H9 (cell line): ENCODE data around the gene KRT84. TPM values are rescaled to one million over a fixed set of nuclear protein-coding genes. Genes with fewer than 3 reads are reported as not detected.

ENCODE experiments used
- DNase-seq: peaks from one replicate; pipeline ENCODE4 v3.0.0-alpha.2; 2017
- H2AFZ ChIP-seq: one replicate; pipeline ENCODE4 v1.6.1; 2013; ENCODE audit warnings: mild to moderate bottlenecking, low read length, control low read depth, moderate library complexity
- H2AK5ac ChIP-seq: 2 replicates; pipeline ENCODE4 v1.6.1; 2013; ENCODE audit warnings: low read length, control low read depth, mixed read lengths; ENCODE audit not compliant: insufficient read length
- H2BK120ac ChIP-seq: one replicate; pipeline ENCODE4 v1.6.1; 2013; ENCODE audit warnings: low read depth, mild to moderate bottlenecking, low read length, control low read depth, inconsistent platforms; ENCODE audit not compliant: poor library complexity, severe bottlenecking
- H2BK12ac ChIP-seq: 2 replicates; pipeline ENCODE4 v1.6.1; 2013; ENCODE audit warnings: low read length, control low read depth, mixed read lengths, low read depth; ENCODE audit not compliant: insufficient read length
- H2BK15ac ChIP-seq: 2 replicates; pipeline ENCODE4 v1.6.1; 2013; ENCODE audit warnings: low read depth, low read length, control low read depth
- H2BK20ac ChIP-seq: one replicate; pipeline ENCODE4 v1.6.1; 2013; ENCODE audit warnings: low read depth, mild to moderate bottlenecking, low read length, control low read depth, inconsistent platforms; ENCODE audit not compliant: poor library complexity, severe bottlenecking
- H2BK5ac ChIP-seq: 2 replicates; pipeline ENCODE4 v1.6.1; 2013; ENCODE audit warnings: low read length, control low read depth, mixed read lengths; ENCODE audit not compliant: insufficient read length
- H3K14ac ChIP-seq: 2 replicates; pipeline ENCODE4 v1.6.1; 2013; ENCODE audit warnings: low read length, control low read depth; ENCODE audit not compliant: insufficient read depth
- H3K18ac ChIP-seq: 2 replicates; pipeline ENCODE4 v1.6.1; 2013; ENCODE audit warnings: low read depth, mild to moderate bottlenecking, mixed read lengths, low read length, control low read depth; ENCODE audit not compliant: insufficient read length
- H3K23ac ChIP-seq: 2 replicates; pipeline ENCODE4 v1.6.1; 2013; ENCODE audit warnings: low read length, control low read depth, mixed read lengths, low read depth; ENCODE audit not compliant: insufficient read length
- H3K23me2 ChIP-seq: 2 replicates; pipeline ENCODE4 v1.6.1; 2013; ENCODE audit warnings: low read depth, mild to moderate bottlenecking, mixed read lengths, low read length, control low read depth; ENCODE audit not compliant: insufficient read length, poor library complexity, severe bottlenecking
- H3K27ac ChIP-seq: 2 replicates; pipeline ENCODE4 v1.5.1; 2013; ENCODE audit warnings: low read length, control low read depth, mixed read lengths, low read depth; ENCODE audit not compliant: insufficient read length
- H3K27me3 ChIP-seq: 2 replicates; pipeline ENCODE4 v1.6.1; 2013; ENCODE audit warnings: low read length, control low read depth, inconsistent platforms; ENCODE audit not compliant: insufficient read depth
- H3K4ac ChIP-seq: 2 replicates; pipeline ENCODE4 v1.6.1; 2013; ENCODE audit warnings: low read depth, mild to moderate bottlenecking, control low read depth, inconsistent platforms, low read length, moderate library complexity
- H3K4me1 ChIP-seq: 2 replicates; pipeline ENCODE4 v1.6.1; 2013; ENCODE audit warnings: low read length, control low read depth, inconsistent platforms; ENCODE audit not compliant: insufficient read depth
- H3K4me2 ChIP-seq: 2 replicates; pipeline ENCODE4 v1.6.1; 2013; ENCODE audit warnings: low read length, control low read depth, mixed read lengths; ENCODE audit not compliant: insufficient read length, insufficient read depth
- H3K56ac ChIP-seq: 2 replicates; pipeline ENCODE4 v1.6.1; 2013; ENCODE audit warnings: low read depth, mild to moderate bottlenecking, mixed read lengths, low read length, control low read depth; ENCODE audit not compliant: insufficient read length
- H3K79me1 ChIP-seq: 2 replicates; pipeline ENCODE4 v1.6.1; 2013; ENCODE audit warnings: low read depth, mild to moderate bottlenecking, moderate library complexity, low read length, control low read depth, inconsistent platforms; ENCODE audit not compliant: insufficient read depth, poor library complexity, severe bottlenecking
- H3K79me2 ChIP-seq: 2 replicates; pipeline ENCODE4 v1.6.1; 2013; ENCODE audit warnings: low read length, control low read depth, inconsistent platforms; ENCODE audit not compliant: insufficient read depth
- H3K9ac ChIP-seq: 2 replicates; pipeline ENCODE4 v1.6.1; 2013; ENCODE audit warnings: low read length, control low read depth, mixed read lengths; ENCODE audit not compliant: insufficient read length; ENCODE audit errors: extremely low read depth
- H3K9me3 ChIP-seq: one replicate; pipeline ENCODE4 v1.6.1; 2013; ENCODE audit warnings: low read depth, low read length, inconsistent platforms; ENCODE audit not compliant: control insufficient read depth
- H3T11ph ChIP-seq: one replicate; pipeline ENCODE4 v1.6.1; 2013; ENCODE audit warnings: mild to moderate bottlenecking, low read length, control low read depth, inconsistent platforms
- H4K20me1 ChIP-seq: one replicate; pipeline ENCODE4 v1.6.1; 2013; ENCODE audit not compliant: control insufficient read depth, insufficient read length, insufficient read depth
- H4K5ac ChIP-seq: 2 replicates; pipeline ENCODE4 v1.6.1; 2013; ENCODE audit warnings: low read depth, mild to moderate bottlenecking, mixed read lengths, low read length, control low read depth; ENCODE audit not compliant: insufficient read length
- H4K8ac ChIP-seq: replicated peaks from 2 replicates; pipeline ENCODE4 v1.6.1; 2013; ENCODE audit warnings: low read length, control low read depth, mixed read lengths, low read depth; ENCODE audit not compliant: insufficient read length
- H4K91ac ChIP-seq: 2 replicates; pipeline ENCODE4 v1.6.1; 2013; ENCODE audit warnings: low read depth, mild to moderate bottlenecking, moderate library complexity, mixed read lengths, low read length, control low read depth; ENCODE audit not compliant: insufficient read length
- H3K27ac Mint-ChIP-seq, 3 experiments: 2 replicates in 2 of 3; 3 replicates in 1 of 3; pipeline ENCODE4 v1.8.0; 2020 to 2021; ENCODE audit warnings: mixed read lengths in 3 of 3, mild to moderate bottlenecking in 1 of 3, moderate library complexity in 1 of 3
- H3K27me3 Mint-ChIP-seq: 2 replicates; pipeline ENCODE4 v1.8.0; 2021; ENCODE audit warnings: low read depth, mild to moderate bottlenecking, moderate library complexity, mixed read lengths
- H3K36me3 Mint-ChIP-seq, 3 experiments: 2 replicates in 2 of 3; 3 replicates in 1 of 3; pipeline ENCODE4 v1.8.0; 2020 to 2021; ENCODE audit warnings: low read depth in 3 of 3, mixed read lengths in 3 of 3; ENCODE audit not compliant: insufficient read depth in 1 of 3
- H3K4me1 Mint-ChIP-seq, 2 experiments: 2 replicates each; pipeline ENCODE4 v1.8.0; 2020; ENCODE audit warnings: mixed read lengths in 2 of 2
- H3K4me3 Mint-ChIP-seq, 2 experiments: 2 replicates in 1 of 2; 3 replicates in 1 of 2; pipeline ENCODE4 v1.8.0; 2020 to 2021; ENCODE audit warnings: mild to moderate bottlenecking in 2 of 2, mixed read lengths in 2 of 2, moderate library complexity in 1 of 2
- H3K9me3 Mint-ChIP-seq, 2 experiments: 2 replicates in 1 of 2; 3 replicates in 1 of 2; pipeline ENCODE4 v1.8.0; 2020; ENCODE audit warnings: mild to moderate bottlenecking in 2 of 2, mixed read lengths in 2 of 2, moderate library complexity in 1 of 2
- WGBS: extraction: QIAGEN DNeasy Blood & Tissue Kit; methylation state at CpG from one replicate; pipeline ENCODE4 v1.1.7; 2013; ENCODE audit warnings: missing lambda C conversion rate, low lambda C conversion rate, mixed read lengths; ENCODE audit not compliant: insufficient read length; ENCODE audit errors: extremely low coverage; 5-methylcytosine and 5-hydroxymethylcytosine counted together
- total RNA-seq: library from RNA; stranded (reverse); gene quantifications from 2 replicates; pipeline ENCODE4 v1.2.1, GENCODE V29; 2021
- TF ChIP-seq, protein P1 (sequence below): fragments of 200-600 bp; sonication (generic); conservative IDR thresholded peaks from 3 replicates; pipeline ENCODE4 v1.8.0; 2021; ENCODE audit warnings: antibody characterized with exemption, mild to moderate bottlenecking

The KRT84 gene
- total RNA-seq, 1 experiment from 2014 or later: not detected

DNA sequence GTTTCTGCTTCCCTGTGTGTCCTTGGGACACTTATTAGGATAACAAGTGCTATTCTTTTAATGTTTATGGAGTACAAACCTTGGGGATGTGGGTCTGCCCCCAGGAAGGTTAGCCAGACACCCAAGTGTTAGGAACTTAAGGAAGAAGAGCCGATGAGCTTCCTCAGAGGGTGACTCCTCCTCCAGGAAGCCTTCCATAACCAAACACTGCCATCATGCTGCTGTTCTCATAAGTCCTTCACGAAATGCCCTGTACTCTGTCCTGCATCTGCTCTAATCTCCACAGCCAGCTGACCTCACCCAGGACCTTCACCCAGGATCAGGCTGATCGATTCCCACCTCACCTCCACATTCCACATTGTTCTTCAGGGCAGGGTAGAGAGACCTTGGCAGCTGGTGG lies 16.9 kb downstream of the KRT84 start:
- Histone ChIP-seq H4K8ac (no peak overlapping the region), H3K4me1 (no peaks in the 10 kb centered on the region), H3K4ac (no peak overlapping the region), H3K9me3 (no peaks in the 10 kb centered on the region), H2BK5ac (no peak overlapping the region), H3K9ac (no peak overlapping the region), H3K27me3 (no peaks in the 10 kb centered on the region), H2AFZ (no peak overlapping the region), H2BK20ac (no peak overlapping the region), H3K79me2 (no peaks in the 10 kb centered on the region), H4K5ac (no peak overlapping the region), H3K14ac (no peak overlapping the region), H3K23me2 (no peaks in the 10 kb centered on the region), H3K18ac (no peak overlapping the region), H2BK15ac (no peak overlapping the region), H3K56ac (no peak overlapping the region), H2BK12ac (no peak overlapping the region), H3K27ac (no peak overlapping the region), H3T11ph (no peak overlapping the region), H4K91ac (no peak overlapping the region), H2AK5ac (no peak overlapping the region), H3K23ac (no peak overlapping the region), H2BK120ac (no peak overlapping the region), H3K4me2 (no peak overlapping the region), H3K79me1 (no peaks in the 10 kb centered on the region), H4K20me1 (no peaks in the 10 kb centered on the region)
- TF ChIP-seq, protein P1, sequence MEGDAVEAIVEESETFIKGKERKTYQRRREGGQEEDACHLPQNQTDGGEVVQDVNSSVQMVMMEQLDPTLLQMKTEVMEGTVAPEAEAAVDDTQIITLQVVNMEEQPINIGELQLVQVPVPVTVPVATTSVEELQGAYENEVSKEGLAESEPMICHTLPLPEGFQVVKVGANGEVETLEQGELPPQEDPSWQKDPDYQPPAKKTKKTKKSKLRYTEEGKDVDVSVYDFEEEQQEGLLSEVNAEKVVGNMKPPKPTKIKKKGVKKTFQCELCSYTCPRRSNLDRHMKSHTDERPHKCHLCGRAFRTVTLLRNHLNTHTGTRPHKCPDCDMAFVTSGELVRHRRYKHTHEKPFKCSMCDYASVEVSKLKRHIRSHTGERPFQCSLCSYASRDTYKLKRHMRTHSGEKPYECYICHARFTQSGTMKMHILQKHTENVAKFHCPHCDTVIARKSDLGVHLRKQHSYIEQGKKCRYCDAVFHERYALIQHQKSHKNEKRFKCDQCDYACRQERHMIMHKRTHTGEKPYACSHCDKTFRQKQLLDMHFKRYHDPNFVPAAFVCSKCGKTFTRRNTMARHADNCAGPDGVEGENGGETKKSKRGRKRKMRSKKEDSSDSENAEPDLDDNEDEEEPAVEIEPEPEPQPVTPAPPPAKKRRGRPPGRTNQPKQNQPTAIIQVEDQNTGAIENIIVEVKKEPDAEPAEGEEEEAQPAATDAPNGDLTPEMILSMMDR: no peak
- no peak for DNase-seq
- Mint-ChIP-seq H3K9me3 (no peaks in the 10 kb centered on the region), H3K27me3 (peaks cover 16% of the 10 kb centered on the region), H3K4me1 (peaks cover 0 to 11% of the 10 kb centered on the region in 2 experiments; a peak in 2 of 4 replicates), H3K4me3 (no peak overlapping the region), H3K27ac (no peak overlapping the region), H3K36me3 (no peaks in the 10 kb centered on the region)
- WGBS: no CpG with 5 or more reads among the region's 3 CpGs
